WTC11 (cell line): Measurements from ENCODE around the gene SHISA7.

Experiments used
- ATF1 ChIP-seq: sonication (generic); formaldehyde crosslinking; IDR thresholded peaks from 2 replicates; pipeline ENCODE4 v1.8.1; 2023; ENCODE audit warnings: mild to moderate bottlenecking, moderate library complexity, missing genetic modification reagents
- ATF2 ChIP-seq: sonication (generic); formaldehyde crosslinking; IDR thresholded peaks from 2 replicates; pipeline ENCODE4 v1.8.1; 2022; ENCODE audit warnings: low read depth, missing genetic modification reagents, borderline replicate concordance
- CREB1 ChIP-seq: sonication (generic); formaldehyde crosslinking; IDR thresholded peaks from 2 replicates; pipeline ENCODE4 v1.8.0; 2023; ENCODE audit warnings: mild to moderate bottlenecking, missing genetic modification reagents
- CTCF ChIP-seq: fragments of 200-600 bp; IDR thresholded peaks from 2 replicates; pipeline ENCODE4 v1.8.0; 2022; ENCODE audit warnings: antibody characterized with exemption
- E2F4 ChIP-seq: sonication (generic); formaldehyde crosslinking; IDR thresholded peaks from 2 replicates; pipeline ENCODE4 v1.8.1; 2022; ENCODE audit warnings: low read depth, mild to moderate bottlenecking, moderate library complexity, missing genetic modification reagents, borderline replicate concordance
- KAT7 ChIP-seq: sonication (generic); formaldehyde crosslinking; IDR thresholded peaks from 2 replicates; pipeline ENCODE4 v1.8.1; 2023; ENCODE audit warnings: missing genetic modification reagents, mild to moderate bottlenecking, borderline replicate concordance
- MAX ChIP-seq: sonication (generic); formaldehyde crosslinking; IDR thresholded peaks from 2 replicates; pipeline ENCODE4 v1.8.0; 2022; ENCODE audit warnings: mild to moderate bottlenecking, missing genetic modification reagents
- ZNF121 ChIP-seq: sonication (generic); formaldehyde crosslinking; IDR thresholded peaks from 2 replicates; pipeline ENCODE4 v1.8.0; 2023; ENCODE audit warnings: missing genetic modification reagents
- ZNF416 ChIP-seq: fragments of 250-450 bp; sonication (Bioruptor Pico); IDR thresholded peaks from 2 replicates; pipeline ENCODE4 v1.9.0; 2021; ENCODE audit warnings: mild to moderate bottlenecking, inconsistent platforms

GRCh38 chr19:55390461-55390880 is 52.6 kb downstream of the SHISA7 start:
- TF ChIP-seq ZNF121 (no peak), ATF1 (CRISPR knock-in tag) (no peak), MAX (CRISPR knock-in tag) (no peak), CTCF (no peak), ZNF416 (CRISPR knock-in tag) (no peak), CREB1 (no peak), E2F4 (CRISPR knock-in tag) (no peak), KAT7 (no peak), ATF2 (CRISPR knock-in tag) (no peak)
